Endothelial cell (in vitro differentiated cells): ENCODE data around the gene SOBP. TPM values are rescaled to one million over a fixed set of nuclear protein-coding genes. Genes with fewer than 3 reads are reported as not detected.

Experiments used
- DNase-seq: peaks from one replicate; pipeline ENCODE4 v3.0.0; 2021; ENCODE audit warnings: low spot score
- H3K27ac Mint-ChIP-seq: one replicate; pipeline ENCODE4 v1.8.0; 2021; ENCODE audit warnings: mixed read lengths, inconsistent platforms; ENCODE audit not compliant: unreplicated experiment
- H3K27me3 Mint-ChIP-seq: one replicate; pipeline ENCODE4 v1.8.0; 2021; ENCODE audit warnings: mild to moderate bottlenecking, moderate library complexity, mixed read lengths, inconsistent platforms; ENCODE audit not compliant: unreplicated experiment
- H3K36me3 Mint-ChIP-seq: one replicate; pipeline ENCODE4 v1.8.0; 2021; ENCODE audit warnings: mild to moderate bottlenecking, low read depth, mixed read lengths, inconsistent platforms; ENCODE audit not compliant: unreplicated experiment
- H3K4me1 Mint-ChIP-seq: one replicate; pipeline ENCODE4 v1.8.0; 2021; ENCODE audit warnings: mild to moderate bottlenecking, mixed read lengths, inconsistent platforms; ENCODE audit not compliant: unreplicated experiment
- H3K4me3 Mint-ChIP-seq: one replicate; pipeline ENCODE4 v1.8.0; 2021; ENCODE audit warnings: mild to moderate bottlenecking, mixed read lengths, inconsistent platforms; ENCODE audit not compliant: unreplicated experiment
- H3K9me3 Mint-ChIP-seq: one replicate; pipeline ENCODE4 v1.8.0; 2021; ENCODE audit warnings: mixed read lengths, inconsistent platforms; ENCODE audit not compliant: unreplicated experiment
- total RNA-seq: library from RNA; stranded (reverse); fragmentation: NEBNext Ultra II Directional; extraction: Animal tissue kit (Norgen Biotek cat#: 25700); gene quantifications from one replicate; pipeline ENCODE4 v1.2.1, GENCODE V29; 2021; ENCODE audit not compliant: unreplicated experiment
- TF ChIP-seq, protein P1 (sequence below): fragments of 200-600 bp; sonication (generic); IDR thresholded peaks from one replicate; pipeline ENCODE4 v1.5.0; 2021; ENCODE audit warnings: antibody characterized with exemption; ENCODE audit not compliant: unreplicated experiment

SOBP gene
- total RNA-seq, 1 donor from 2014 or later, result 1.5 TPM

DNA sequence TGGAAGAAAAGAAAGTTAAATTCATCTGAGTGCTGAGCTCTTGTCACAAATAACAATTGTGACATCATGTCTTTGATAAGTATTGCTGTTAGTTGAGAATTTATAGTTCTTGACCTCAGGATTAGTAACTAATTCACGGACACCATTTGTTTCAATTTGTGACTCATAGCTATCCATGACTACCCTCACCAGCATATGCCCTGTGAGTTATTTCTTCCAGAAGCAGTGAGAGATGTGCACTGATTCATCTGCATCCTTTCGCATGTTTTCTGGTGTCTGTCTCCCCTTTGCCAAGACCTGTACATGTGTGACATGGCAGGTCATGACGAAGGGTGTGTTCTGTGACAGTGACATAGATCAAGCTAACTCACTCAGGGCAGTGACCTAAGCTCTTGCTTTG is 86.9 kb downstream of the SOBP start:
- no peak for DNase-seq
- Mint-ChIP-seq H3K27ac (no peak overlapping the region), H3K9me3 (no peaks in the 10 kb centered on the region), H3K36me3 (no peaks in the 10 kb centered on the region), H3K4me3 (no peak overlapping the region), H3K27me3 (peaks cover 2% of the 10 kb centered on the region), H3K4me1 (peaks cover 6% of the 10 kb centered on the region)
- TF ChIP-seq, protein P1, sequence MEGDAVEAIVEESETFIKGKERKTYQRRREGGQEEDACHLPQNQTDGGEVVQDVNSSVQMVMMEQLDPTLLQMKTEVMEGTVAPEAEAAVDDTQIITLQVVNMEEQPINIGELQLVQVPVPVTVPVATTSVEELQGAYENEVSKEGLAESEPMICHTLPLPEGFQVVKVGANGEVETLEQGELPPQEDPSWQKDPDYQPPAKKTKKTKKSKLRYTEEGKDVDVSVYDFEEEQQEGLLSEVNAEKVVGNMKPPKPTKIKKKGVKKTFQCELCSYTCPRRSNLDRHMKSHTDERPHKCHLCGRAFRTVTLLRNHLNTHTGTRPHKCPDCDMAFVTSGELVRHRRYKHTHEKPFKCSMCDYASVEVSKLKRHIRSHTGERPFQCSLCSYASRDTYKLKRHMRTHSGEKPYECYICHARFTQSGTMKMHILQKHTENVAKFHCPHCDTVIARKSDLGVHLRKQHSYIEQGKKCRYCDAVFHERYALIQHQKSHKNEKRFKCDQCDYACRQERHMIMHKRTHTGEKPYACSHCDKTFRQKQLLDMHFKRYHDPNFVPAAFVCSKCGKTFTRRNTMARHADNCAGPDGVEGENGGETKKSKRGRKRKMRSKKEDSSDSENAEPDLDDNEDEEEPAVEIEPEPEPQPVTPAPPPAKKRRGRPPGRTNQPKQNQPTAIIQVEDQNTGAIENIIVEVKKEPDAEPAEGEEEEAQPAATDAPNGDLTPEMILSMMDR, result no peak

DNA sequence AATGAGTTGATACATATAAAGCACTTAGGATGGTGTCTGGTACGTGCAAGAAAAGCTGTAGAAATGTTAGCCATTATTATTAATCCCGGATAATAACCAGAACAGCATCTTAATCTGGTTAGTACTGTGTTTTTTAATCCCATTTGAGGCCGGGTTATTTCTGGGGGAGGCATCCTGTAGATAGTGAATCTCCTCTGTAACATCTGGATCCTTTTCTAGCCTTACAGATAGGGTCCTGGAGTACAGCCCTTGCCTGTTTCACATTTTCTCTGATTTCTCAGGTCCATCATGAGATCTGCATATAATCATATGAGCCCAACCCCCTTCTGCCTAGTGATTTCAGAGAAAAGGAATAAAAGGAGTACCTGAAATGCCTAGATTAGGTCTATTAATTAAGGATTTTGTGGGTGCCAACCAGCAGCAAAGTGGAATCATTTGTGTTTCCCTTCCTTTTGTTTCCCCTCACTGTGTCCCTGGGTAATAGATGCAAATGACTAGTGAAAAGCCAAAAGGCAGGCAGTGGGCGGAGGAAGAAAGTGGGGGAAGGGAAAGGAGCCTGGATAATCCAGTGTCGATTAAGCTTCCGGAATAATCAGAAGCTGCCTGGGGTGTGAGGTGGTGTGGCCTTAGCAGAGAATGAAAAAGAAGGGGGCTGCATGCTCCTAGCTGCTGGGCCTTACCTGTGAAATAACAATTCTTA is 88.9 kb downstream of the SOBP start:
- Mint-ChIP-seq H3K27me3 (peaks cover 2% of the 10 kb centered on the region), H3K9me3 (no peaks in the 10 kb centered on the region), H3K4me3 (no peak overlapping the region), H3K27ac (no peak overlapping the region), H3K4me1 (peaks cover 3% of the 10 kb centered on the region), H3K36me3 (no peaks in the 10 kb centered on the region)
- TF ChIP-seq, protein P1, result no peak
- no peak for DNase-seq

DNA sequence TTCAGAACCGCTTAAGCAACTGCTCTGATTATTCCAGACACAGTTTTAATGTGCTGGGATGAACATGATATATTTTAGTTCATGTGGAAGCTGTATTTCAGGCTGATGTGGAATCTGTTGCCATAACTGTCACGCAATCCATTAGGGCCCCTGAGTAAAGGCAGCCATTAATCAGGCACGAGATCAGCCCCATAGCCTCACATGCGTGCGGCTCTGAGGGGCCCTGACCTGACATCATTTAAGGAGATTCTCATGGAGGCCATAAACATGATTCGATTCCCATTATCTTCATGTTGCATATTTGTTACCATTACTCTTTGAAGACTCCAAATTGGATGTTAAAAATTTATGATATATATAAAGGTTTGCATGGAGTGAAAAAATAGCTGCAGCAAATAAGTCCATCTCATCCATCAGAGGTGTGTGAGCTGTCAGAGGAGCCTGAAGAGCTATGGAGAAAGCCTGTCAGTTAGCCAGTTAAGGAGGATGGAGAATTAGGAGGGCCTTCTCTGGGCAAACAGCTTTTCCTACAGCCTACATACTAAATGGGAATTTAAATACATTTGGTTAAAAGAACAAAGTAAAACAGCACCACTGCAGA is 89.6 kb downstream of the SOBP start:
- no peaks in the 10 kb centered on the region for H3K9me3 Mint-ChIP-seq
- no peak overlapping the region for H3K27ac Mint-ChIP-seq
- H3K4me1 Mint-ChIP-seq, result peaks cover 3% of the 10 kb centered on the region
- no peak overlapping the region for H3K4me3 Mint-ChIP-seq
- TF ChIP-seq, protein P1, result no peak
- peaks cover 2% of the 10 kb centered on the region for H3K27me3 Mint-ChIP-seq
- H3K36me3 Mint-ChIP-seq, result no peaks in the 10 kb centered on the region
- DNase-seq, result no peak

DNA sequence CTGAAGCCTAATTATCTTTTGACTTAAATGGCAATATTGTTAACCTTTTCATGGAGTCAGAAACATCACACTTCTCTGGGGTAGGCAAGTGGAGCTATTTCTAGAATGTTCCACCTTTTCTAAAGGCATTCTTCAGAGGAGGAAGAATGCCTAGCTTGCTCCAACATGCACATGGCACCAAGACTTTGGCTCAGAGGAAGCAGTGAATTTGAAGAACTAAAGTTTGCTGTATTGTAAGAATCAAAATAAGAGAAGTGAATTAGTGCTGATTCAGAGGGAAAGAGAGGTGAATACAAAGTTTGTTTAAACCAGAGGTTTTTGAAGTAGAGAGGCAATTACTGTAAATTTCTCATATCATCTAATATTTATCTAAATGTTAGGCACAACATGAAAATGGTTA is 92.2 kb downstream of the SOBP start:
- Mint-ChIP-seq H3K36me3 (no peaks in the 10 kb centered on the region), H3K27me3 (peaks cover 2% of the 10 kb centered on the region), H3K27ac (no peak overlapping the region), H3K9me3 (no peaks in the 10 kb centered on the region), H3K4me1 (peaks cover 12% of the 10 kb centered on the region), H3K4me3 (no peak overlapping the region)
- TF ChIP-seq, protein P1, result no peak
- no peak for DNase-seq

DNA sequence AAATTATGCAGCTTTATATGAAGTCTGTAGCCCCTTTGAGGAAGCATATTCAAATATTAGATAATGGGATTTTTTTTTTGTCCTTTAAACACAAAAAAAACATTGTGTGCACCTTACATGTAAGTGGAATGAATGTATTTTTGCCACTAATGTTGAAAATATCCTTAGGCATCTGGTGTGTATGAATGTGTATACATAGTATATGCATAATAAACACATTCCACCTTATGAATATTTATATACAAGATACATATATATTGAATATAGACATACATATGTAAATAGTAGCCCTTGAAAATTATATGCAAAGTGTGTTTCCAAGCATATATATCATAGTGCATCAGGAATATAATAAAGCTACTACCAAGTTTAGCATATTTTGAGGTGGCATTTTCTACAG is 94.8 kb downstream of the SOBP start:
- Mint-ChIP-seq H3K27me3 (peaks cover 2% of the 10 kb centered on the region), H3K4me1 (peaks cover 9% of the 10 kb centered on the region), H3K4me3 (no peak overlapping the region), H3K27ac (no peak overlapping the region), H3K36me3 (no peaks in the 10 kb centered on the region), H3K9me3 (no peaks in the 10 kb centered on the region)
- TF ChIP-seq, protein P1, result no peak
- DNase-seq, result no peak
